ENCODE data around the gene FAH.

Gene FAH

GRCh38 chr15:80208758-80209734 lies 56.2 kb downstream of the FAH start:
- H3K27me3 ChIP-seq: peaks cover 52% of the 10 kb centered on the region
- TF ChIP-seq CTCF (IDR thresholded peaks at IDR 0.05): no peak
- H3K36me3 ChIP-seq: no peaks in the 10 kb centered on the region
- H3K4me1 ChIP-seq (ENCODE audit: control insufficient read depth in 1 of 2, insufficient read depth in 1 of 2, low read depth in 1 of 2, low read length in 1 of 2): no peaks in the 10 kb centered on the region
- no peaks in the 10 kb centered on the region for H3K9me3 ChIP-seq
- no peak overlapping the region for H3K4me3 ChIP-seq (ENCODE audit: low read depth in 1 of 2, low read length in 1 of 2)
- H3K27ac ChIP-seq: no peak overlapping the region

- Histone ChIP-seq H3K9me3 (no peaks in the 10 kb centered on the region), H3K36me3 (no peaks in the 10 kb centered on the region), H3K27me3 (peaks cover 46% of the 10 kb centered on the region), H3K4me3 (ENCODE audit: low read depth in 1 of 2, low read length in 1 of 2) (no peak overlapping the region), H3K4me1 (ENCODE audit: control insufficient read depth in 1 of 2, insufficient read depth in 1 of 2, low read depth in 1 of 2, low read length in 1 of 2) (no peaks in the 10 kb centered on the region), H3K27ac (no peak overlapping the region)
- TF ChIP-seq CTCF (IDR thresholded peaks at IDR 0.05): no peak
These were observed 58.1 kb downstream of the FAH start for GRCh38 chr15:80210611-80211573.

GRCh38 chr15:80211976-80212375 lies 59.2 kb downstream of the FAH start:
- Histone ChIP-seq H3K36me3 (no peaks in the 10 kb centered on the region), H3K27me3 (peaks cover 43% of the 10 kb centered on the region), H3K27ac (no peak overlapping the region), H3K9me3 (no peaks in the 10 kb centered on the region), H3K4me1 (ENCODE audit: control insufficient read depth in 1 of 2, insufficient read depth in 1 of 2, low read depth in 1 of 2, low read length in 1 of 2) (no peaks in the 10 kb centered on the region), H3K4me3 (ENCODE audit: low read depth in 1 of 2, low read length in 1 of 2) (no peak overlapping the region)
- TF ChIP-seq CTCF (IDR thresholded peaks at IDR 0.05): no peak

GRCh38 chr15:80214910-80215309 lies 62.1 kb downstream of the FAH start:
- Histone ChIP-seq H3K4me3 (ENCODE audit: low read depth in 1 of 2, low read length in 1 of 2) (no peak overlapping the region), H3K36me3 (no peaks in the 10 kb centered on the region), H3K4me1 (ENCODE audit: control insufficient read depth in 1 of 2, insufficient read depth in 1 of 2, low read depth in 1 of 2, low read length in 1 of 2) (no peaks in the 10 kb centered on the region), H3K27me3 (peaks cover 30% of the 10 kb centered on the region), H3K27ac (no peak overlapping the region), H3K9me3 (no peaks in the 10 kb centered on the region)
- no peak for TF ChIP-seq CTCF (IDR thresholded peaks at IDR 0.05)

- Histone ChIP-seq H3K36me3 (no peaks in the 10 kb centered on the region), H3K4me1 (ENCODE audit: control insufficient read depth in 1 of 2, insufficient read depth in 1 of 2, low read depth in 1 of 2, low read length in 1 of 2) (no peaks in the 10 kb centered on the region), H3K27me3 (peaks cover 37% of the 10 kb centered on the region), H3K4me3 (ENCODE audit: low read depth in 1 of 2, low read length in 1 of 2) (no peak overlapping the region), H3K9me3 (no peaks in the 10 kb centered on the region), H3K27ac (no peak overlapping the region)
- no peak for TF ChIP-seq CTCF (IDR thresholded peaks at IDR 0.05)
These were observed 63.3 kb downstream of the FAH start for GRCh38 chr15:80216141-80216540.

Measured in neutrophil (primary cell).